TTC549 (cell line): ENCODE measurements around the gene RPS8.
"Not testable (repeated sequence)": the region's sequence is repeated elsewhere in the genome, so short reads cannot be mapped to it uniquely, and the experiment has no call there.

Source experiments
- FAIRE-seq: peaks from 2 replicates; lab custom pipeline; 2012; peaks lifted over from hg19 to GRCh38; lab: Jason Lieb, UNC

Gene RPS8

DNA sequence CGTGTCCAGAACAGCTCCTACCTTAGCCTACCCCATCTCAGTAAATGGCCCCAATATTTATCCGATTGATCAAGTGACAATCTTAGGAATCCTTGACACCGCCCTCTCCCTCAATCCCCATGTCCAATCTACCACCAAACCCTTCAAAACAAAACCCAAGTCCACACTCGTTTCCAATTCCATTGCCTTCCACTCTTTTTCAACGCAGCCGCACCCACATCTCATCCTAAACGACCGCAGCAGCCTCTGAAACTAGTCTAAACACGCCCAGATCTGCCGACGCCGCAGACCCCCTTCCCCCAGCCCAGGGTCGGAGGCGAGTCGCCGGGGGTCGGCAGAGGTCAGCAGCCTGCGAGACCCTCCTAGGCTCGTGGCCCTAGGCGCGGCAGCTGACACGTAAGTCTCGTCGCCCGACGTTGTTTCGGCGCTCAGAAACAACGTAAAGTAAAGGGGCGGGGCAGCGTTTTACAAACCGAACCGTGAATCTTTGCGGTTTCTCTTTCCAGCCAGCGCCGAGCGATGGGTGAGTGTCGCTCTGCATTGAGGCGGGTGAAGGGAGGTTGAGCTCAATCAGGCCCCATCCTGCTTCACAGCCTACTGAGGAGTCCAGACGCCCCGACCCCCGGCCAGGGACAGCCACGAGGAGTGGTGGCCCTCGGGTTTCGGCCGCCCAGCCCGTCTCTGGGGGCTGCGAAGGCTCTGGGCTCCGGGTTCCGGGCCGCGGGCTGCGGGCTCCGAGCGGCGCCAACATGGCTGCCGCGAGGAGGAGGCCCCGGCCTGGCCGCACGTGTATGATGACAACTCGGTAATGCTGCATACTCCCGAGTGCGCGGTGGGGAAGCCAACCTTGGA is at the start of gene RPS8:
Gene RPS8, plus strand, starts transcription at position 463 of the 852 bp plus-strand sequence. Its CDS starts 57 bp downstream, at position 520.
- FAIRE-seq, result no peak

DNA sequence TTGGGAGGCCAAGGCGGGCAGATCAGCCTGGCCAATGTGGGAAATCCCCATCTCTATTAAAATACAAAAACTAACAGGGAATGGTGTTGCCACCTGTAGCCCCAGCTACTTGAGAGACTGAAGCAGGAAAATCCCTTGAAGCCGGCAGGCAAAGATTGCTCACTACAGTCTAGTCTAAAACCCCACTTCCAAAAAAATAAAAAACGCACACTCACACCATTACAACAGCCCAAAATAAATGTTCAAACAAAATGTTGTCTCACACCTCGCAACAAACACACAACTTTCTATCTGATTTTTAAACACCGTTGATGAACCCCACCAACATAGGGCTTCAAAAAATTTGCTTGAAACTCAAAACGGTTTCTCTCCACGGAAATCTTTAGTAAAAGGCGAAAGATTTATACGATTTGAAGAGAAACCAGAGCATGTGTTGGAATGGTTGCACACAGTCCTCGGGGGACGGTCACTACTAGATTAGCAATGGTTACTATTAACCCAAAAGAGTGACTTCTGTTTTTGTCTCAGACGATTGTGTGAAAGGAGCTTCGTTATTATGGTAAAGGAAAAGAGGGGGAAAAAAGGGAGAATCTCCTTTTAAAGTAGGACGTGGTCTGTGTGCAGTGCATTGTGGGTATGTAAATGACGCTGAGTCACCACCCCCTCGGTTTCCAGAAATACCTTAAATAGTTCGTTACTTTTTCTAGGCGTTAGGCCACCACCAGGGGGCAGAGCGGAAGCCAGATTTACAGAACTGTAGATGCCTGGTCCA is 44.4 kb upstream of the RPS8 start, which contains the start of gene RNU5D-1:
Gene RNU5D-1, minus strand, starts transcription at position 430 of the 772 bp plus-strand sequence.
- FAIRE-seq, result peak; percentile 90

GRCh38 chr1:44733365-44733764 is 42.0 kb upstream of the RPS8 start:
- no peak for FAIRE-seq

DNA sequence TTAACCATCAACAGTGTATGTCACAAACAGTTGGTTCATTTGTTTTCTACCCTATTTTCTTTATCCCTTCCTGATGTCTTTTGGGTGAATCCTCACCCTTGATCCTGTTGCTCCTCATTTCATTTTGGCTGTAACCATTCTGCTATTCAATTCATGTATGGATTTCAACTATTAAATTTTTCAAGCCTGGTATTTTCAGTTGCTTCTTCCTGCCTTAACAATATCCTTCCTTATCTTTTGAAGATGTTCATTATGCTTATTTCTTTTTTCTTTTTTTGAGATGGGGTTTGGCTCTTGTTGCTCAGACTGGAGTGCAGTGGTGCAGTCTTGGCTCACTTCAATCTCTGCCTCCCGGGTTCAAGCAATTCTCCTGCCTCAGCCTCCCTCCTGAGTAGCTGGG is 41.6 kb upstream of the RPS8 start:
- FAIRE-seq, result no peak

DNA sequence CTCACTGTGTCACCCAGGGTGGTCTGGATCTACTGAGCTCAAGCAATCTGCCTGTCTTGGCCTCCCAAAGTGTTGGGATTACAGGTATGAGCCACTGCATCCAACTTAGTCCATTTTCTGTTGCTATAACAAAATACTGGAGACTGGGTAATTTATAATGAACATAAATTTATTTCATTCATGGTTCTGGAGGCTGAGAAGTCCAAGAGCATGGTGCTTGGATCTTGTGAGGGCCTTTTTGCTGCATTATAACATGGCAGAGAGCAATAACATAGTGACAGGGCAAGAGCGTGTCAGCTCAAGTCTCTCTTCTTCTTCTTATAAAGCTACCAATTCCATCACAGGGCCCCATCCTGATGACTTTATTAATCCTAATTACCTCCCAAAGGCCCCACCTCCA is 39.3 kb upstream of the RPS8 start:
- FAIRE-seq, result no peak

GRCh38 chr1:44738953-44739306 is 36.4 kb upstream of the RPS8 start:
- not testable (repeated sequence) for FAIRE-seq

DNA sequence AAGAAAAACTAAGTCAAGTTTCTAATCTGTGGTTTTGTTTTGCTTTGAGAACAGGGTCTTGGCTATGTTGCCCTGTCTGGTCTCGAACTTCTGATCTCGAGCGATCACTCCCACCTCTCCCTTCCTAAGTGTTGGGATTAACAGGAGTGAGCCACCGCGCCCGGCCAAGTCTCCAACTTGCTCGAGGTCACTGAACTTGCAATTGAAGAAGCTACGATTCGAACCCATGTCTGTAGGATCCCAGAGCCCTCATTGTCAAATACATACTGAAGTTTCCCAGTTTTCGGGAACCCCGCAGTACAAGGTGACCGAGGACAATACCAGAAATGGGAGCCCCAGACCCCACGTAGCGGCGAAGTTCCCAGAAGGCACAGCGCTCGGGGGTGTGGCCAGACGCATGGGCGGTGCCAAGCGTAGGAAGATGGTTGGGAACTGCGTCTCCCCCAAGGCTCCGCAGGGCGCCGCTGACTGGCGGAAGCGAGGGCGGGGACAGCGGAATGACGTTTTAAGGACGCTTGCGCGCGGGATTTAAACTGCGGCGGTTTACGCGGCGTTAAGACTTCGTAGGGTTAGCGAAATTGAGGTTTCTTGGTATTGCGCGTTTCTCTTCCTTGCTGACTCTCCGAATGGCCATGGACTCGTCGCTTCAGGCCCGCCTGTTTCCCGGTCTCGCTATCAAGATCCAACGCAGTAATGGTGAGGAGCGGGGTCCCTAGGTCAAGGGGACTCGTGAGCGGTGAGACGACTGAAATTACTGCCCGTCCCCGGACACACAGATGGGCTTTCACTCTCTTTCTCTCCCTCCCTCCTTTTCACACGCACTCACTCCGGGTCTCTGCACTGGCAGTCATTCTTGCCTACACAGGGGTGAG is 35.8 kb upstream of the RPS8 start, which contains the start of gene KIF2C:
Gene KIF2C, plus strand, starts transcription at position 531 of the 872 bp plus-strand sequence. Its CDS starts 96 bp downstream, at position 627.
- peak; percentile 92 for FAIRE-seq

GRCh38 chr1:44740179-44740617 is 35.1 kb upstream of the RPS8 start:
- no peak for FAIRE-seq

DNA sequence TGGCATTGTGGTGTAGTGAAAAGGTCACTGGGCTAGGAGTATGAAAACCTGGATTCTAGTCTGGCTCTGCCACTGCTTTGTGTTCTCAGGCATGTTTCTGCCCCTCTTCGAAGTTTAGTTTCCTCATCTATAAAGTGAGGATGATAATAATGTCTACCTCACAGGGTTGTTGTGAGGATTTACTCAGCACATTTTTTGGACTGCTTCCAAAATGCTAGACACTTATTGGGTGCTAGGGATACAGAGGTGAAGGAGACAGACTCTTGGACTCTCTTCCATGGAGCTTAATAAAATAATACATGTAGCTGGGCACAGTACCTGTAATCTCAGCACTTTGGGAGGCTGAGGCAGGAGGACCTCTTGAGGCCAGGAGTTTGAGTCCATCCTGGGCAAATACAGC is 32.1 kb upstream of the RPS8 start:
- no peak for FAIRE-seq

GRCh38 chr1:44747878-44748277 is 27.5 kb upstream of the RPS8 start:
- no peak for FAIRE-seq

- no peak for FAIRE-seq
Measured at GRCh38 chr1:44757420-44757819, 17.9 kb upstream of the RPS8 start.

DNA sequence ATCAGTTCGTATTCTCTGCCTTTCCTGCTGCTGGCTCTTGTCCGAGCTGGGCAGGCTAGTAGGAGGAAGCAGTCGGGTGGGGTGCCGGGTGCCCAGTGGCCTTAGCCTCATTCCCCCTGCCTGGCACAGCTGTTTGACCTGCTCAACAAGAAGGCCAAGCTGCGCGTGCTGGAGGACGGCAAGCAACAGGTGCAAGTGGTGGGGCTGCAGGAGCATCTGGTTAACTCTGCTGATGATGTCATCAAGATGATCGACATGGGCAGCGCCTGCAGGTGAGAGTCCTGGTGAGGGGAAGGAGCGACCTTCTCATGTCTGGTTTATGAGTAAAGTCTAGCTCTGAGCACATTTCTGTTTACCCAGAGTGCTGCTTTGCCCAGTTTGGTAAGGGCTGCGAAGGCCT is 16.3 kb upstream of the RPS8 start:
- no peak for FAIRE-seq

- FAIRE-seq, result no peak
Measured at GRCh38 chr1:44760876-44761275, 14.5 kb upstream of the RPS8 start.

DNA sequence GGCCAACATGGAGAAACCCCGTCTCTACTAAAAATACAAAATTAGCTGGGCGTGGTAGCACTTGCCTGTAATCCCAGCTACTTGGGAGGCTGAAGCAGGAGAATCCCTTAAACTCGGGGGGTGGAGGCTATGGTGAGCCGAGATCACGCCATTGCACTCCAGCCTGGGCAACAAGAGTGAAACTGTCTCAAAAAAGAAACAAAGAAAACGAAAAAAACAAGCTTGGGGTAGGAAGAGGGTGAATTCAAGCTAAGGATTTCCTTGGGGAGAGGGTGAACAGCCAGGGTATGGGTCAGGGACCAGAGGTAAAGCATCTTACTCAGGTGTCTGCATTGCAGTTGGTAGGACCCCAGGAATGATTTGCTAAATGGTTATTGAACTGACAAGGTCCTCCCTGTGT is 8.9 kb upstream of the RPS8 start:
- FAIRE-seq, result not testable (repeated sequence)

- FAIRE-seq, result no peak
Measured at GRCh38 chr1:44775930-44776729, 790 bp downstream of the RPS8 start.

GRCh38 chr1:44776730-44777068 is 1.4 kb downstream of the RPS8 start:
- no peak for FAIRE-seq

- no peak for FAIRE-seq
Measured at GRCh38 chr1:44777547-44777946, 2.2 kb downstream of the RPS8 start.

- no peak for FAIRE-seq
Measured at GRCh38 chr1:44777969-44778635, 2.8 kb downstream of the RPS8 start.

- FAIRE-seq, result no peak
Measured at GRCh38 chr1:44778705-44779576, 3.6 kb downstream of the RPS8 start.

DNA sequence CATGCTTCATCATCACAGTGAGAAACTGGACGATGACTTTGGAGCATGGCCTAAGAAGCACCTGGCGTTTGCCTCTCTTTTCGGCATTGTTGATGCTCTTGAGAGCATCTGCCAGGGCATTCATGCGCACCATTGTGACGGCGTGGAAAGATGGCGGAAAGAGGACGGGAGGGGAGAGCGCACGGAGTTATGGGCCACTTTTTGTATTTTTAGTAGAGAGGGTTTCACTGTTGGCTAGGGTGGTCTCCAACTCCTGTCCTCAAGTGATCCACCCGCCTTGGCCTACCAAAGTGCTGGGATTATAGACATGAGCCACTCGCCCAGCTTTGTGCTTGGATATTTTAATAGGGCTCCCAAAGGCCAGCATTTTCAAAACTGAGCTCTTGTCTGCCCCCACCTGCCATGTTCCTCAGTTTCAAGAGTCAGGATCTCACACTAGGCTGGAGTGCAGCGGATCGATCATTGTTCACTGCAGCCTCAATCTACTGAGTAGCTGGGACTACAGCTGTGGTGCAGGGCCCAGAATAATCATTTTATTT is 5.3 kb downstream of the RPS8 start:
- no peak for FAIRE-seq
